HEK293 (cell line): ENCODE measurements around the gene FAM98C.

Source experiments
- ATF2 ChIP-seq: fragments of 450-650 bp; formaldehyde crosslinking; IDR thresholded peaks from 2 replicates; pipeline ENCODE4 v1.5.1; 2016; ENCODE audit warnings: missing biosample characterization, missing genetic modification characterization, low read depth
- GLI2 ChIP-seq: fragments of 450-650 bp; formaldehyde crosslinking; IDR thresholded peaks from 2 replicates; pipeline ENCODE4; 2017; ENCODE audit warnings: missing biosample characterization, missing genetic modification characterization, low read depth, borderline replicate concordance
- HOXA7 ChIP-seq: sonication (generic); formaldehyde crosslinking; IDR thresholded peaks from 2 replicates; pipeline ENCODE4 v1.8.1; 2022; ENCODE audit warnings: missing genetic modification reagents, borderline replicate concordance
- MEIS1 ChIP-seq: sonication (generic); formaldehyde crosslinking; IDR thresholded peaks from 2 replicates; pipeline ENCODE4 v1.8.1; 2022; ENCODE audit warnings: missing genetic modification reagents, mild to moderate bottlenecking, borderline replicate concordance
- MYNN ChIP-seq: fragments of 450-650 bp; formaldehyde crosslinking; IDR thresholded peaks from 2 replicates; pipeline ENCODE4 v1.5.1; 2016; ENCODE audit warnings: missing biosample characterization, missing genetic modification characterization, borderline replicate concordance
- OSR2 ChIP-seq: fragments of 450-650 bp; formaldehyde crosslinking; IDR thresholded peaks from 2 replicates; pipeline ENCODE4 v1.5.1; 2016; ENCODE audit warnings: missing biosample characterization, missing genetic modification characterization
- PATZ1 ChIP-seq: fragments of 450-650 bp; formaldehyde crosslinking; IDR thresholded peaks from 2 replicates; pipeline ENCODE4 v1.5.1; 2016; ENCODE audit warnings: missing biosample characterization, missing genetic modification characterization
- WT1 ChIP-seq: fragments of 450-650 bp; formaldehyde crosslinking; IDR thresholded peaks from 2 replicates; pipeline ENCODE4 v1.5.1; 2016; ENCODE audit warnings: missing biosample characterization, missing genetic modification characterization
- ZBTB11 ChIP-seq: fragments of 450-650 bp; formaldehyde crosslinking; conservative IDR thresholded peaks from 2 replicates; pipeline ENCODE4 v1.5.1; 2016; ENCODE audit warnings: low read depth, missing biosample characterization, missing genetic modification characterization
- ZBTB6 ChIP-seq: fragments of 450-650 bp; formaldehyde crosslinking; IDR thresholded peaks from 2 replicates; pipeline ENCODE4 v1.5.1; 2017; ENCODE audit warnings: missing biosample characterization, missing genetic modification characterization
- ZFP37 ChIP-seq: fragments of 450-650 bp; formaldehyde crosslinking; IDR thresholded peaks from 2 replicates; pipeline ENCODE4 v1.5.1; 2016; ENCODE audit warnings: missing biosample characterization, missing genetic modification characterization
- ZNF202 ChIP-seq: fragments of 450-650 bp; formaldehyde crosslinking; IDR thresholded peaks from 2 replicates; pipeline ENCODE4 v1.5.1; 2016; ENCODE audit warnings: missing biosample characterization, missing genetic modification characterization, borderline replicate concordance
- ZNF274 ChIP-seq, 2 experiments: fragments of 200-500 bp in 1 of 2; fragments of 450-650 bp in 1 of 2; sonication (Bioruptor generic) in 1 of 2; formaldehyde crosslinking in 1 of 2; IDR thresholded peaks; 2 replicates each; pipeline versions ENCODE4 v1.5.1 to v1.6.1; 2014 to 2016; ENCODE audit warnings: borderline replicate concordance in 1 of 2, inconsistent platforms in 1 of 2, low read length in 1 of 2, missing biosample characterization in 1 of 2, missing genetic modification characterization in 1 of 2
- ZNF280D ChIP-seq: fragments of 450-650 bp; formaldehyde crosslinking; IDR thresholded peaks from 2 replicates; pipeline ENCODE4 v1.5.1; 2016; ENCODE audit warnings: missing biosample characterization, missing genetic modification characterization
- ZNF335 ChIP-seq: fragments of 450-650 bp; formaldehyde crosslinking; conservative IDR thresholded peaks from 2 replicates; pipeline ENCODE4 v1.5.1; 2016; ENCODE audit warnings: missing biosample characterization, missing genetic modification characterization
- ZNF341 ChIP-seq: fragments of 450-650 bp; formaldehyde crosslinking; IDR thresholded peaks from 2 replicates; pipeline ENCODE4; 2016; ENCODE audit warnings: low read depth, missing biosample characterization, missing genetic modification characterization
- ZNF416 ChIP-seq: fragments of 450-650 bp; formaldehyde crosslinking; IDR thresholded peaks from 2 replicates; pipeline ENCODE4 v1.5.1; 2016; ENCODE audit warnings: missing biosample characterization, missing genetic modification characterization
- ZNF433 ChIP-seq: fragments of 450-650 bp; formaldehyde crosslinking; IDR thresholded peaks from 2 replicates; pipeline ENCODE4 v1.5.1; 2016; ENCODE audit warnings: missing biosample characterization, missing genetic modification characterization, low read depth
- ZNF610 ChIP-seq: fragments of 450-650 bp; formaldehyde crosslinking; IDR thresholded peaks from 2 replicates; pipeline ENCODE4 v1.5.1; 2016; ENCODE audit warnings: missing biosample characterization, missing genetic modification characterization, borderline replicate concordance
- ZNF623 ChIP-seq: fragments of 450-650 bp; formaldehyde crosslinking; IDR thresholded peaks from 2 replicates; pipeline ENCODE4 v1.5.1; 2016; ENCODE audit warnings: missing biosample characterization, missing genetic modification characterization
- ZNF658 ChIP-seq: fragments of 450-650 bp; formaldehyde crosslinking; IDR thresholded peaks from 2 replicates; pipeline ENCODE4; 2016; ENCODE audit warnings: missing biosample characterization, missing genetic modification characterization
- ZNF701 ChIP-seq: fragments of 450-650 bp; formaldehyde crosslinking; IDR thresholded peaks from 2 replicates; pipeline ENCODE4 v1.5.1; 2016; ENCODE audit warnings: missing biosample characterization, missing genetic modification characterization
- ZNF76 ChIP-seq: fragments of 450-650 bp; formaldehyde crosslinking; IDR thresholded peaks from 2 replicates; pipeline ENCODE4; 2016; ENCODE audit warnings: low read depth, missing biosample characterization, missing genetic modification characterization, borderline replicate concordance
- ZNF843 ChIP-seq: fragments of 450-650 bp; formaldehyde crosslinking; IDR thresholded peaks from 2 replicates; pipeline ENCODE4 v1.5.1; 2016; ENCODE audit warnings: missing biosample characterization, missing genetic modification characterization
- ZSCAN18 ChIP-seq: fragments of 450-650 bp; formaldehyde crosslinking; IDR thresholded peaks from 2 replicates; pipeline ENCODE4 v1.5.1; 2016; ENCODE audit warnings: missing biosample characterization, missing genetic modification characterization
- ZSCAN30 ChIP-seq: fragments of 450-650 bp; IDR thresholded peaks from 2 replicates; pipeline ENCODE4 v1.5.1; 2018; ENCODE audit warnings: missing biosample characterization, mild to moderate bottlenecking, missing genetic modification characterization, moderate library complexity

Gene FAM98C

GRCh38 chr19:38387550-38388348 lies 15.1 kb upstream of the FAM98C start, which contains the start of gene GGN (continued):
- no peak for TF ChIP-seq ZNF623 (tag by site-specific recombination)
- peak; percentile 97 for TF ChIP-seq ZNF335 (tag by site-specific recombination)
- TF ChIP-seq HOXA7 (CRISPR knock-in tag), result no peak
- no peak for TF ChIP-seq ZNF280D (tag by site-specific recombination)
- no peak for TF ChIP-seq ZNF433 (tag by site-specific recombination)
- TF ChIP-seq ZNF76, result no peak; the same call in 1 of the 2 replicates
- no peak for TF ChIP-seq ZNF202 (tag by site-specific recombination)
- TF ChIP-seq ZBTB11 (tag by site-specific recombination), result no peak; the same call in 1 of the 2 replicates
- no peak for TF ChIP-seq ZBTB6 (tag by site-specific recombination)
- no peak for TF ChIP-seq ZNF274 (IDR thresholded peaks at IDR 0.05; ENCODE audit: low read length)
- no peak for TF ChIP-seq ZNF274 (tag by site-specific recombination; IDR thresholded peaks at IDR 0.05; ENCODE audit: borderline replicate concordance)
- TF ChIP-seq ZNF416 (tag by site-specific recombination), result no peak
- TF ChIP-seq ZNF843 (tag by site-specific recombination), result no peak
- TF ChIP-seq ZNF658 (tag by site-specific recombination), result no peak
- TF ChIP-seq ZNF610 (tag by site-specific recombination), result no peak
- TF ChIP-seq WT1 (tag by site-specific recombination), result no peak
- no peak for TF ChIP-seq ZFP37 (tag by site-specific recombination)
- TF ChIP-seq ZNF701 (tag by site-specific recombination), result no peak
- no peak for TF ChIP-seq ATF2 (tag by site-specific recombination)
- no peak for TF ChIP-seq OSR2 (tag by site-specific recombination)
- no peak for TF ChIP-seq ZSCAN30 (tag by site-specific recombination)
- TF ChIP-seq GLI2 (tag by site-specific recombination), result no peak
- no peak for TF ChIP-seq ZSCAN18 (tag by site-specific recombination)
- no peak for TF ChIP-seq MYNN (tag by site-specific recombination)
- peak; percentile 8 for TF ChIP-seq PATZ1 (tag by site-specific recombination)
- TF ChIP-seq ZNF341 (tag by site-specific recombination), result peak; percentile 43; the same call in 1 of the 2 replicates
- TF ChIP-seq MEIS1 (CRISPR knock-in tag), result no peak
